Islet precursor cell (in vitro differentiated cells): Measurements from ENCODE around the gene CARD14.
"Not testable (repeated sequence)": the region's sequence is repeated elsewhere in the genome, so short reads cannot be mapped to it uniquely, and the experiment has no call there.

ENCODE experiments used
- DNase-seq: peaks from one replicate; pipeline ENCODE4 v3.0.0-alpha.2; 2018

Gene CARD14

GRCh38 chr17:80187090-80187489, 17.3 kb downstream of the CARD14 start:
- no peak for DNase-seq

- no peak for DNase-seq
Measured at GRCh38 chr17:80187515-80187941, 17.7 kb downstream of the CARD14 start.

- no peak for DNase-seq
Measured at GRCh38 chr17:80189611-80190010, 19.8 kb downstream of the CARD14 start.

GRCh38 chr17:80190716-80191115, 20.9 kb downstream of the CARD14 start:
- DNase-seq = no peak

- peak; percentile 69 for DNase-seq
Measured at GRCh38 chr17:80191192-80191591, 21.4 kb downstream of the CARD14 start.

GRCh38 chr17:80191865-80192661, 22.2 kb downstream of the CARD14 start:
- peak; percentile 71 for DNase-seq

- no peak for DNase-seq
Measured at GRCh38 chr17:80195141-80195540, 25.3 kb downstream of the CARD14 start.

- DNase-seq = no peak
Measured at GRCh38 chr17:80195671-80196529, 26.1 kb downstream of the CARD14 start.

GRCh38 chr17:80196652-80197051, 26.8 kb downstream of the CARD14 start:
- DNase-seq = no peak

- peak; percentile 77 for DNase-seq
Measured at GRCh38 chr17:80198144-80198661, 28.4 kb downstream of the CARD14 start.

- not testable (repeated sequence) for DNase-seq
Measured at GRCh38 chr17:80199295-80199694, 29.5 kb downstream of the CARD14 start.

GRCh38 chr17:80201446-80201845, 31.6 kb downstream of the CARD14 start:
- no peak for DNase-seq

GRCh38 chr17:80202197-80202596, 32.4 kb downstream of the CARD14 start:
- no peak for DNase-seq

GRCh38 chr17:80203471-80203963, 33.7 kb downstream of the CARD14 start:
- no peak for DNase-seq

GRCh38 chr17:80204626-80205468, 35.0 kb downstream of the CARD14 start:
- no peak for DNase-seq

GRCh38 chr17:80205811-80206210, 36.0 kb downstream of the CARD14 start:
- no peak for DNase-seq

- no peak for DNase-seq
Measured at GRCh38 chr17:80208050-80208449, 38.2 kb downstream of the CARD14 start.

GRCh38 chr17:80209765-80210164, 39.9 kb downstream of the CARD14 start:
- no peak for DNase-seq

GRCh38 chr17:80210348-80211108, 40.7 kb downstream of the CARD14 start:
- no peak for DNase-seq

GRCh38 chr17:80212109-80212508, 42.3 kb downstream of the CARD14 start:
- no peak for DNase-seq

GRCh38 chr17:80212511-80212910, 42.7 kb downstream of the CARD14 start:
- no peak for DNase-seq
